ENCODE results near the gene SERINC3.
A peak's percentile ranks its signal among the peaks of the same experiment; 100 is the strongest.
"Not testable (repeated sequence)": the region's sequence is repeated elsewhere in the genome, so short reads cannot be mapped to it uniquely, and the experiment has no call there.

The SERINC3 gene

GRCh38 chr20:44521484-44522481, at the start of gene SERINC3:
Gene SERINC3 (minus strand): TSS chr20:44522070. CDS start chr20:44521951, 119 bp downstream.
- peak within 1 kb of the TSS; percentile 85 for H3K4me3 ChIP-seq (ENCODE audit: low read depth, low read length)

- H3K4me3 ChIP-seq (ENCODE audit: low read depth, low read length): no peak overlapping the region
Measured at GRCh38 chr20:44571362-44571988, 49.6 kb upstream of the SERINC3 start.

GRCh38 chr20:44570367-44570766, 48.5 kb upstream of the SERINC3 start:
- no peak overlapping the region for H3K4me3 ChIP-seq (ENCODE audit: low read depth, low read length)

- no peak overlapping the region for H3K4me3 ChIP-seq (ENCODE audit: low read depth, low read length)
Measured at GRCh38 chr20:44566811-44567210, 44.9 kb upstream of the SERINC3 start.

- no peak overlapping the region for H3K4me3 ChIP-seq (ENCODE audit: low read depth, low read length)
Measured at GRCh38 chr20:44566018-44566417, 44.1 kb upstream of the SERINC3 start.

GRCh38 chr20:44561876-44562275, 40.0 kb upstream of the SERINC3 start:
- no peak overlapping the region for H3K4me3 ChIP-seq (ENCODE audit: low read depth, low read length)

- H3K4me3 ChIP-seq (ENCODE audit: low read depth, low read length): not testable (repeated sequence)
Measured at GRCh38 chr20:44560818-44561217, 38.9 kb upstream of the SERINC3 start.

GRCh38 chr20:44560229-44560628, 38.4 kb upstream of the SERINC3 start:
- no peak overlapping the region for H3K4me3 ChIP-seq (ENCODE audit: low read depth, low read length)

- no peak overlapping the region for H3K4me3 ChIP-seq (ENCODE audit: low read depth, low read length)
Measured at GRCh38 chr20:44559302-44559701, 37.4 kb upstream of the SERINC3 start.

GRCh38 chr20:44552950-44553908, 31.4 kb upstream of the SERINC3 start:
- H3K4me3 ChIP-seq (ENCODE audit: low read depth, low read length): no peak overlapping the region

- H3K4me3 ChIP-seq (ENCODE audit: low read depth, low read length): no peak overlapping the region
Measured at GRCh38 chr20:44552568-44552949, 30.7 kb upstream of the SERINC3 start.

GRCh38 chr20:44552050-44552449, 30.2 kb upstream of the SERINC3 start:
- H3K4me3 ChIP-seq (ENCODE audit: low read depth, low read length): no peak overlapping the region

GRCh38 chr20:44549123-44549522, 27.3 kb upstream of the SERINC3 start:
- no peak overlapping the region for H3K4me3 ChIP-seq (ENCODE audit: low read depth, low read length)

GRCh38 chr20:44547419-44547818, 25.5 kb upstream of the SERINC3 start:
- H3K4me3 ChIP-seq (ENCODE audit: low read depth, low read length): no peak overlapping the region

GRCh38 chr20:44544263-44544662, 22.4 kb upstream of the SERINC3 start:
- no peak overlapping the region for H3K4me3 ChIP-seq (ENCODE audit: low read depth, low read length)

- no peak overlapping the region for H3K4me3 ChIP-seq (ENCODE audit: low read depth, low read length)
Measured at GRCh38 chr20:44543358-44543757, 21.5 kb upstream of the SERINC3 start.

GRCh38 chr20:44542890-44543289, 21.0 kb upstream of the SERINC3 start:
- no peak overlapping the region for H3K4me3 ChIP-seq (ENCODE audit: low read depth, low read length)

GRCh38 chr20:44541992-44542391, 20.1 kb upstream of the SERINC3 start:
- H3K4me3 ChIP-seq (ENCODE audit: low read depth, low read length): no peak overlapping the region

GRCh38 chr20:44540834-44541233, 19.0 kb upstream of the SERINC3 start:
- no peak overlapping the region for H3K4me3 ChIP-seq (ENCODE audit: low read depth, low read length)

- no peak overlapping the region for H3K4me3 ChIP-seq (ENCODE audit: low read depth, low read length)
Measured at GRCh38 chr20:44537993-44538392, 16.1 kb upstream of the SERINC3 start.

- H3K4me3 ChIP-seq (ENCODE audit: low read depth, low read length): no peak overlapping the region
Measured at GRCh38 chr20:44536175-44536574, 14.3 kb upstream of the SERINC3 start.
